NCI-H460 (cell line): ENCODE data around the gene RALGAPA2. TPM values are rescaled to one million over a fixed set of nuclear protein-coding genes. Genes with fewer than 3 reads are reported as not detected.
A peak's percentile ranks its signal among the peaks of the same experiment; 100 is the strongest.

Experiments
- DNase-seq: peaks from one replicate; pipeline ENCODE4 v3.0.0-alpha.2; 2016; ENCODE audit warnings: low read depth; ENCODE audit errors: extremely low read depth
- total RNA-seq: library from RNA; depleted of rRNA; stranded (reverse); fragments of >200 nt; shearing (Covaris generic); gene quantifications from 2 replicates; pipeline ENCODE4 v1.2.3, GENCODE V29; 2014

The RALGAPA2 gene
- total RNA-seq, 1 experiment from 2014 or later = 9.2 TPM

GRCh38 chr20:20414640-20415220 lies 297.7 kb downstream of the RALGAPA2 start:
- DNase-seq = no peak

- DNase-seq = no peak
Observed at GRCh38 chr20:20413810-20414281, 298.6 kb downstream of the RALGAPA2 start.

GRCh38 chr20:20412750-20413149 lies 299.7 kb downstream of the RALGAPA2 start:
- DNase-seq = no peak

GRCh38 chr20:20411836-20412235 lies 300.6 kb downstream of the RALGAPA2 start:
- no peak for DNase-seq

- no peak for DNase-seq
Observed at GRCh38 chr20:20411402-20411801, 301.0 kb downstream of the RALGAPA2 start.

GRCh38 chr20:20410678-20411077 lies 301.8 kb downstream of the RALGAPA2 start:
- DNase-seq = no peak

GRCh38 chr20:20409331-20409730 lies 303.1 kb downstream of the RALGAPA2 start:
- DNase-seq = no peak

GRCh38 chr20:20407891-20408805 lies 304.3 kb downstream of the RALGAPA2 start:
- DNase-seq = peak; percentile 14

GRCh38 chr20:20406306-20406705 lies 306.1 kb downstream of the RALGAPA2 start:
- DNase-seq = no peak

GRCh38 chr20:20405623-20406022 lies 306.8 kb downstream of the RALGAPA2 start:
- DNase-seq = no peak

GRCh38 chr20:20404633-20405032 lies 307.8 kb downstream of the RALGAPA2 start:
- DNase-seq = no peak

- no peak for DNase-seq
Observed at GRCh38 chr20:20401991-20402390, 310.5 kb downstream of the RALGAPA2 start.

GRCh38 chr20:20399531-20400500 lies 312.6 kb downstream of the RALGAPA2 start:
- DNase-seq = no peak

GRCh38 chr20:20398123-20398522 lies 314.3 kb downstream of the RALGAPA2 start:
- DNase-seq = no peak

GRCh38 chr20:20396794-20397193 lies 315.6 kb downstream of the RALGAPA2 start:
- no peak for DNase-seq

GRCh38 chr20:20395903-20396568 lies 316.4 kb downstream of the RALGAPA2 start:
- DNase-seq = no peak

- DNase-seq = no peak
Observed at GRCh38 chr20:20395087-20395486, 317.4 kb downstream of the RALGAPA2 start.

- no peak for DNase-seq
Observed at GRCh38 chr20:20393207-20394120, 319.0 kb downstream of the RALGAPA2 start.

- DNase-seq = no peak
Observed at GRCh38 chr20:20391766-20392165, 320.7 kb downstream of the RALGAPA2 start.
